ENCODE data around the gene KAT2B.

The KAT2B gene

DNA sequence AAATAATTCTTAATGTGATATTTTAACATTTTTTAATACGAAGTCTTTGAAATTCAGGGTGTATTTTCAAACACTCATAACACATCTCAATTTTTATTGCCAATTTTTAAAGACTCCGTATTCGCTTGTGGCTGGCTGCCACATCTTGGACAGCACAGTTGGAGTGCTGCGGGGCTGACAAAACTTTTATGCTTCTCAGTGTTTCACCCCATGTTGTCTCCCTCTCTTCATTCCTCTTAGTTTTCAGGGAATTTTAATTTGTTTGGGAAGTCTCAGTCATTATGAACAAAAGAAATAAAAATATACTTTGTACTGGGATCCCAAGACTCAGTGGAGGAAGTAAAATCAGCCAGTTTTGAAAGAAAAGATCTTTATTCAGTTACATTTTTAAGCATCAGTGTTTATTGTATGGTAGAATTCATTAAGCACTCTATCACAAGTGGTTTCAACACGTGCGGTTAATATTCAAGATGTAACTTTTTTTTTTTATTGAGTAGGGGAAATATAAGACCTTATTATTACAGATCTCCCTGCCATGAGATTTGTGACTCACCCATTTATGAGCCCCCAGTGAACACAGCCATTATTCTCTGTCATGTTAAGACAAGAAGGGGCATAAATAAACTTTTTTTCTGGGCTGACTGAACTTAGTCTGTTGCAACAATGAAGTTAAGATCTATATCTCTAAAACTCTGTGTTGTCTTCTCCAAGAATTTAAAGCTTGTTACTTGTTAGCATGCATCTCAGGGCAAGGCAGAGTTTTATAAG, 26.8 kb downstream of the KAT2B start:
- no peak for DNase-seq (ENCODE audit: low read depth)

DNA sequence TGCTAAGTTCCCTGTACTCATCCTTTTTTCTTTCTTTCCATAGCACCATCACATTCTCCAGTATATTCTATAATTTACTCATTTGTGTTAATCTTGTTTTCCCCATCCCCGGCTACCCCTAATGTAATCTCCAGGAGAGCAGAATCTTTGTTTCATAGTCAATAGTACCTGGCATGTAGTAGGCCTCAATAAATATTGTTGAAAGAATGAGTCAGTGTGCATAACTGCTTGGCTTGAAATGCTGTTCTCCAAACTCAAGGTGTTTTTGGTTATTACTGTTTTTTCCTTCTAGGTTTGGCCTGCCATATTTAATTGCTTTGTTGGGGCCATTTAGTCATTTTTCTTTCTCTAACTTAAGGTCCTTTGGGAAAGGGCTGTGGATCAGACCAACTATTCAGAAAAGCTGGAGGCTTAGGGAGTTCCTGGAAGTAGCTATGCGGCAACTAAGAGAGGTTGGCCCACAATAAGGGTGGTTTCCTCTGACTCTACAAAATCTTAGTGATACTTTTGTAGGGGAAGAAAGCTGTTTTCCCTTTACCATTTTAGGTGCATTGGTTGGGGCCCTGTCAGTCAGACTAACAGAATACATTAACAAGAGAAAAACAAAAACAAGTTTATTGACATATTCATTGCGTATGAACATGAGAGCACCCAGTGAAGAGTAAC, 28.4 kb downstream of the KAT2B start:
- DNase-seq (ENCODE audit: low read depth), result no peak

DNA sequence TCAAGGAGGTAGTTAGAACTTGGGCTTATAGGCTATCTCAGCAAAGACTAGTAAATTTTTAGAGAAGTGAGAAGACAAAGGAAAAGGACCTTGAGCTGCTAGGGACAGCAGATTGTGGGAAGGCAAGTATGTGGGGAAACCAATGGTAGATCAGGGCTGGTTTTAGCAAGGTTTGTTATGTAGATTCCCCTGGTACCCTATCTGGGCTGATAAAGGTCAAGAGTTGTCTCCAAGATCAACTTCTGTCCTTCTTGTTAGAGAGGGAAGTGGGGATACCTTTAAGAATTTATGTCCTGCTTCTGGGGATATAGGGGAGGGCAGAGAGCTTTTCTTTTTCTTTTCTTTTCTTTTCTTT, 28.9 kb downstream of the KAT2B start:
- no peak for DNase-seq (ENCODE audit: low read depth)

DNA sequence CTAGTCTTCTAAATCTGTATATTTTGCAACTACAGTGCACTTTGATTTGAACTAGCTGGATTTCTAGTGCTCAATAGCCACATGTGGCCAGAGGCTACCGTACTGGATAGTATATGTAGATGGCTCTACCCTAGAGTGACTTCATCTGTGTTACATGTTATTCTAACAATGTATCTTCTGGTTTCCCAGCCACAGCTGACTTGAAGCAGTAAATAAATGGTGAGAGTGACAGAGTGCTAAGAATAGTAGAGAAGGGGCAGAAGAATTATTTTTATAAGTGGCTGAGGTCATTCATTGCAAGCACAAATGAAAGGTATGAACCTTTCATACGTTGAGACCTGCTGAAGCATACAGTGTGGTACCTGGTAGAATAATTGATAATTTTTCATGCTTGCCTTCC, 30.9 kb downstream of the KAT2B start:
- no peak for DNase-seq (ENCODE audit: low read depth)

DNA sequence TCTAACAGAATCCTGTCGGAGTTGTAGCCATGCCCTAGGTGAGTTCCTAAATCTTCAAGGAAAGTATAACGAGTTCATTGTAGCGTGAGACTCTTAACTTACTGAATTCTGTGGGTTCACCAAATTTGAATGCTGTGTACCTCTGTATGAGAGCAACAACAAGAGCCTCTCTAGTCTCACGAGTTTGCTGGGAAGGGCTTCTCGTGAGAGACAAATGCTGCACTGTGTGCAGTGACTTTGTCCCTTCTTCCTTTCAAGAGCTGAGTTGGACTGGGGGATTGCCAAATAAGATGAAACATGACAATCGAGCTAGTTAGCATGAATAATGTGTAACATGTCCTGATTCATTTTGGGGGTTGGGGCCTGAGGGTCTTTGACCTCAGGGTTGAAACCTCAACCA, 32.2 kb downstream of the KAT2B start:
- no peak for DNase-seq (ENCODE audit: low read depth)

DNA sequence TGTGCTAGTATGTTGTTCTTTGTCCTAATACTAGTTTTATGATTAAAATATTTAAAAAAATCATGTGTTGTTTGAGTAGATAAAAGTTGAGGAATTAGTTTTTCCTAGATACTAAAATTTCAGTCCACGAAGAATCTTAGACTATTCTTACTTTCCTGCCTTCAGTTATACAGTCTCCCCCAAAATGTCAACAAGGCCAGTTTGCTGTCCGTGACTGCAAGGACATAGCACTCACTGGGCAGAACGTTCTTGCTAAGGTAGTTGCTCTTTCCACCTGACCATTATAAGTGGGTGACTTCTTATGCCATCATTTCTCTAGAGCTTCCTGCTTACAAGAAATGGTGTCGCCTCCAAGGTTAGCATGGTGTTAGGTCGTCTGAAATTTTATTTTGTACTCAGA, 32.8 kb downstream of the KAT2B start:
- DNase-seq (ENCODE audit: low read depth), result no peak

DNA sequence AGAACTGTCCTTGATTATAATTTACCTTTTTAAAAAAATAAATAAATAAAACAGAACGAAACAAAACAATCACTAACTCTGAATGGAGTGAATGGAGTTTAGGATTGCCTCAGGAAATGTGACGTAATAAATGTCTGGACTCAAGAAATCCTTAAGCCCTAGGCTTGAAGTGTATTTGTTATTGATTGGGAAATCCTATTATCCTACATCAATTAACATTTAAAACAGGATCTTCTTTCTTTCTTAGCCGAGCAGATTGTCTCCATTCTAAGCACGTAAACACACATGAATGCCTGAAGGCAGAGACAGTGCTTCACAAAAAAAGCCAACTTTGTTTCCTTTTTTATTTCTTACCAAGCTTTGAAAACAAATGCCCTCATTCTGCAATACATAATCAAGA, 33.4 kb downstream of the KAT2B start:
- DNase-seq (ENCODE audit: low read depth), result no peak

DNA sequence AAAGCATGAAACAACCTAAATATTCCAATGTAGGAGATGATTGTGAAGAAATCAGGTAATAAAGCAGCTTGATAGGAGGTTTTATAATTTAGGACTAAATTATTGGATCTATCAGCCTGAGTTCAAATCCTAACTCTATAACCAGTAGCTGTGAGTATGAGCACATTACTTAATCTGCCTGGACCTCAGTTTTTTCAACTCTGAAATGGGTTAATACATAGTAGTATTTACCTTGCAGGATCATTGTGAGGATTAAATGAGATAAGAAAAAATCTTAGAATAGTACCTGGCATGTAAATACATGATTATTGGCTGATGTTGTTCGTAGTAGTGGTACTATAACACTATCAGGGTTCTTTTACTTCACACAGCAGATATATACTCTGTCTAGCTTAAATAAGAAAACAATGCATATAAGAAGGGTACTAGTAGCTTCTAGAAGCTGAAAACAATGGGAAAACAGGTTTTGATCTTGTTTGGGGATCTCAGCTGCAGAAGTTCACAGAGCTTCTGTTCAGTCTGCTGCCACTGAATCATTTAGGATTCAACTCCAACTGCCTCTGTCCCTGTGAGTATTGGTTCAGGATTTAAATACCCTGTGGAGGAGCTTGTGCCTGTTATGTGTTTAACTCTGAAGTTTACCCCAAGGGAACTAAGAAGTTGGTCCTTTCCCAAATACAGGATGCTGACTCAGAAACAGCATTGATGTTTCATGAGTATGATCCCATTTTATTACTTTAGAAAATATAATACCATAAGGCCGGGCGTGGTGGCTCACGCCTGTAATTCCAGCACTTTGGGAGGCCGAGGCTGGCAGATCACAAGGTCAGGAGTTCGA, 34.2 kb downstream of the KAT2B start:
- no peak for DNase-seq (ENCODE audit: low read depth)

DNA sequence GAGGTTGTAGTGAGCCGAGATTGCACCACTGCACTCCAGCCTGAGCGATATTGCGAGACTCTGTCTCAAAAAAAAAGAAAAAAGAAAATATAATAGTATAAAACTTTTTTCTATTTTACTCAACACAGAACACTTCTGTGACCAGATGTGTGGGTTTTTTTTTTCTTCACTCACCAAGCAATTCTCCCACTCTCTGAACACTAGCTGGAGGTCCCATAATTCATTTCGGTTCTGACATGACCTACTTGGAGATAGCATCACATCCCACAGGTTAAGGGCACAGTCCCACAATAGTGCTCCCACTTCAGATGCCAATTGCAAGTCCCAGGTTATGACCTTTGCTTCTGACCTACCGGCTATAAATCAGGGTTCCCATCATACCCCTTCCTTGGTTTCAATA, 35.0 kb downstream of the KAT2B start:
- no peak for DNase-seq (ENCODE audit: low read depth)

DNA sequence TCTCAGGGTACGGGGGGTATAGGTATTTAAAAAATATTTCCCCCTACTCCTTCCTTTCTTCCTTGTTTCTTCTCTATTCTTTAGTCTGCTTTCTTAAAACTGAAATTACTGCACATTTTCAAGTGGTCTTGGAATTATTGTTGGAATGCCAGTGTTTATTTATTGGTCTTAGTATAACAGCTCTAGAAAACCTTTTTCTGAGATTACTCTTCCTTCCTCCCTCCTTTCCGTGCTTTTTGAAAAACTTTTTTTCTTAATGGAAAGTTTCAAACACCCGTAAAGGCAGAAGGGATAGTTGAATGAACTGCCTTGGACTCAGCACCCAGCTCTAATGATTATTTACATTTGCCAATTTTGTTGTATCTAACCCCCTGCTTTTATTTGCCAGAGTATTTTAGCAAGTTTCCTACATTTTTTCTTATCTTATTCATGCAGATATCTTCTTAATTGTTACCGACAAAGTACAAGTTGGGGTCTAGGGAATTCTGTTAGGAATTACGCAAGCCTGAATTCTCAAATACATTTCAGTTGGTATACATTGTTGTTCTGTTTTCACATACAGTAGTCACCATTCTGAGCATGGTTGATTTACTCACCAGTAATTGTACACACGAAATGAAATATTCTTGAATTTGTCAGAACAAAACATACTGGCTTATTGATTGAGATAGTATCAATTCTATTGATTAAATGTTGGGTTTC, 36.2 kb downstream of the KAT2B start:
- no peak for DNase-seq (ENCODE audit: low read depth)

DNA sequence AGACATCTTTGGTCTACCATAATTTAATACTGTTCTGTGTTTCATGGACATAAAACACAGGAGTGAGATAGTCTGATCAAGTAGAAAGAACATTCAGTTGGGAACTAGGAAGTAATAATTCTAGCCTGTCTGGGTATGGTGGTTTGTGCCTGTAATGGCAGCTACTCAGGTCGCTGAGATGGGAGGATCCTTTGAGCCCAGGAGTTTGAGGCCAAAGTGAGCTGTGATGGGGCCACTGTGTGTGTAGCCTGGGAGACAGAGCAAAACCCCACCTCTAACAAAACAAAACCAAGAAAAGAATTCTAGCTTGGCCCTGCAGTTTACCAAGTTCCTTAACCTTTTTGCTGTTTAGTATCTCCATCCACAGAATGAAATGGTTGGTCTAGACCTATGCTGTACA, 36.8 kb downstream of the KAT2B start:
- no peak for DNase-seq (ENCODE audit: low read depth)

DNA sequence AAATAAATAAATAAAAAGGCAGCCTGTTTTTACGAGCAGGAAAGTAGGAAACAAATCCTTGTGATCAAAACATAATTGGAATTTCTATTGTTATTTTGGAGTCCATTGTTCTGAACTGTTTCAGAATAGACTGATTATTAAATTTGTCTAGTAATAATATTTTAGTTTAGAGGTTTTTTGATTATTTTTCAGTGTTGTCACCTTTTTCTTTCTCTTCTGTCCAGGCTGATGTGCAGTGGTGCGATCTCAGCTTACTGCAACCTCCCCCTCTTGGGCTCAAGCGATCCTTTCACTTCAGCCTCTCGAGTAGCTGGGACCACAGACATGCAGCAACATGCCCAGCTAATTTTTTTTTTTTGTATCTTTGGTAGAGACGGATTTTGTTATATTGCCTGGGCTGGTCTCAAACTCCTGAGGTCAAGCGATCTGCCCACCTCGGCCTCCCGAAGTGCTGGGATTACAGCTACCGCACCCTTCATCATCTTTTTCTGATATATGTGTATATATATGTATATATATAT, 38.0 kb downstream of the KAT2B start:
- DNase-seq (ENCODE audit: low read depth), result no peak

DNA sequence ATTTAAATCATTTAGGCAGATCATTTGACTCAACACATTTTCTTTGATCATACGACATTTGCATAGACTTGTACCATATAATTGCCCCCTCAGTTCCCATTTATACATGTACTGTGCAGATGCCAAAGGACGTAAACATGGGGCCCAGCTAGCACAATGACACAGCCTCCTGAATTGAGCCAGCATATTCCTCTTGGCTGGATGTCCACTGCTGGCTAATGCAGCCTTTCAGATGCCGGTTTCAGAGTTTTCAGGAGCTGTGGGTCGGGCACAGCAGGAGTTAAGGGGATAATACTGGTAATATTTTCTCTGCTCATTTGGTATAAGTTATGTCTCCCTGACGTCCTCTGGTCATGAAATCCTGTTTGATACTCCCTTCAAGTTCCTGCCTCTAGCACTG, 39.4 kb downstream of the KAT2B start:
- no peak for DNase-seq (ENCODE audit: low read depth)

DNA sequence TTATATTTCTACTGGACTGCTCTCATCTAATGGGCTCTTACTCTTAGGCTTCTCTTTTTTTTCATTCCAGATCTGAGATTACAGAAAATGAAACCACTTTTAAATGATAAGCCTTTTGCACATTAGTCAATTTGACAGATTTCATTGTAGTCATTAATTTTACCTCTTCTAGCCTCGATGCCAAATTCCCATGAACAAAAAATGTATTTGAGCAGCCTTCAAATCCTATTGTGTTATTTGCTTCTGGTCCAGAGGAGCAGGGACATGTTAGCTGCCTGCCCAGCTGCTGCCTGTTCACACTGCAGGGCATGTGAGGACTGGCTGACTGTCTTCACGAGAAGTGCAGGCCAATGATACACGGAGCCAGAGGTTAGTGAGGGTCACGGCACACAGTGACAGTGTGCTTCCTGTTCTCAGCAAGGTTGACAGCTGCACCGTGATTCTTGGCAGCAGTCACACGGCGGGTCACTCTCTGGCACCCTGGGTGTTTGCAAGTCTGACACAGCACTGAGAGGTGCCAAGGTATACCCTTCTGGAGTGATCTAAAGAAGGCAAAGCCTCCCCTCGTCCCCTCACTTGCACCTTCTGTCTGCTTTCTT, 40.8 kb downstream of the KAT2B start:
- DNase-seq (ENCODE audit: low read depth), result no peak

DNA sequence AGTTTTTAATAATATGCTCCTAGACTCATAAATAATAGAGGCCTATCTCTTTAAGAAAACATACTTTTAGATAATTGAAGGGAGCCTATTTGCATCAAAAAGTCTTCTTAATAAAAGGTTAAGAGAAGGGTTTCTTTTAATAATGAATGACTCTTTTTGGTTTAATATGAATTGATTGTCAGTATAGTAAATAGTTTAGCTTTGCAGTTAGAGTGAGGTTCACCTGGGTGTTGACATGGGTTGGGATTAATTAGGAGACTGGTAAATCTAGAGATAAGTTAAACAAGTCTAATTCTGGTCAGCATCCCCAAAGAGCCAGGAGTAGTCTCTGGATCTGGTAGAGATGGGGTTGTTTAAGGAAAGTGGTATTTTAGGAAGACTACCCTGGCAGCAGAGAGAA, 43.0 kb downstream of the KAT2B start:
- no peak for DNase-seq (ENCODE audit: low read depth)

DNA sequence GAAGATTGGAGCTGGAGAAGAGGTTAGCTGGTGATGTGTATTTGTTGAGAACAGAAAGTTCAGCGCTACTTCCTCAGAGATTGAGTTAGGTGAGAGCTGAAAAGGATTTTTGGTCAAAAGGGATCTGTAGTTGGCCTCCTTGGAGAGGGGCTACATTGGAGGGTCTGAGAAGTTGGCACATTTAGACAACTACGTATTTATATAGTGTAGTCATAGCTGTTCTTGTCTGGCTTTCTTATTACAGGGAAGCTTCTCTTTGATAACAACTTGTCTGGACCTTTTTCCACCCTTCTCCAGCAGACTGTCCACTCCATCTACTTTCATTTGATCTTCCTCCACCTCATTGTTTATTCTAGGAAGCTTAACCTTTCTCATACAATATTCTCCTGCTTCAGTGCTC, 43.7 kb downstream of the KAT2B start:
- no peak for DNase-seq (ENCODE audit: low read depth)

DNA sequence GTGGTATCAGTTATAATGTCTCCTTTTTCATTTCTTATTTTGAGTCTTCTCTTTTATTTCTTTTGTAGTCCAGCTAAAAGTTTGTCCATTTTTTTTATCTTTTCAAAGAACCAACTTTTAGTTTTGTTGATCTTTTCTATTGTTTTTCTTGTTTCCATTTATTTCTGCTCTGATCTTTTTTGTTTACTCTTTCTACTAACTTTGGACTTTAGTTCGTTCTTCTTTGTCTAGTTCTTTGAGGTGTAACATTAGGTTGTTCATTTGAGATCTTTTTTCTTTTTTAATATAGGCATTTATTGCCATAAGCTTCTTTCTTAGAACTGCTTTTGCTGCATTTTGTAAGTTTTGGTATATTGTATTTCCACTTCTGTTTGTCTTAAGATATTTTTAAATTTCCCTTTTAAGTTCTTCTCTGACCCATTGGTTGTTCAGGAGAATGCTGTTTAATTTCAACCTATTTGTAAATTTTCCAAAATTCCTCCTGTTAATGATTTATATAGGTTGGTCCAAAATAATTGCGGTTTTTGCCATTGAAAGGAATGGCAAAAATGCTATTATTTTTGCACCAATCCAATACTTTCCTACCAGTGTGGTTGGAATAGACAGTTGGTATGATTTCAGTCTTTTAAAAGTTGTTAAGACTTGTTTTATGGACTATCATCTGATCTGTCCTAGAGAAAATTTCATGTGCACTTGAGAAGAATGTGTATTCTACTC, 51.2 kb downstream of the KAT2B start:
- DNase-seq (ENCODE audit: low read depth), result no peak

DNA sequence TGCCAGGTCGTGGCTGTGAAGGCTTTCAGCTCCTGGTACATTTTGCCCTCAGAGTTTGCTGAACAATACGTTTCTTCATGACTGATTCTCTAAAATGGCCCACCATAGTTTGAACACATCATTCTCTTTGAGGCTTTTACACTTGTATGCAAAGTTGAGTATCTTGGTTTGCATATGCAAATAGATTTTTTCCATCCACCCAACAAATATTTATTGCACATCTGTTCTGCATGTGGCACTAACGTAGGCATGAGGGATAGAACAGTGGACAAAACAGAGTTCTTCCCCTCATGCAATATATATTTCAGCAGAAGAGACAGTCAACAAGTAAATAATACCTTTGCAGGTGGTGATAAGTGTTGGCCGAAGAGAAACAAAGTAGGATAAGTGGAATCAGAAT, 55.2 kb downstream of the KAT2B start:
- DNase-seq (ENCODE audit: low read depth), result no peak

DNA sequence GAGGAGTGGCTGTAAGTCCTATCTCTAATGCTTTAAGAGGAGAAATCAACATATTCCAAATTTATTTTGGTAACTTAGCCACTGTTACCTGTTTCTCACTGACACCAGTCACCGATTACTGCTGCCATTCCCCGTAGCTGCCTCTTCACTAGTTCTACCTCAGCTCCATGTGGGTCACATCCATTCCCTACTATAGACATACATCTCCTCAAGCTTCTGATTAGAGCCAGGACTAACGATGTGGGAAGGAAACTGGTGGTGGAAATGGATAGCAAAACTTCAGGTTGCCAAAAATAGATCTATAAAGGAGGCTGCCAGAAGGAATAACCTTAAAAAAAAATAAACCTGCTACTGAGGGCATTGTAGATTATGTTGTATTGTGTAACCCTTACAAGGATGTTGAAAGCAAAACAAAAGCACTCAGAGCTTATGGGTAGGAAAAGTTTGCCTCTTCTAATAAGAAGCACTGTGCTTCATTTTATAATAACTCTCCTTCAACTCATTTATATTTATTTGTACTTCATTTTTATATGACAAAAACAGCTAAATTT, 56.0 kb downstream of the KAT2B start:
- DNase-seq (ENCODE audit: low read depth), result no peak

DNA sequence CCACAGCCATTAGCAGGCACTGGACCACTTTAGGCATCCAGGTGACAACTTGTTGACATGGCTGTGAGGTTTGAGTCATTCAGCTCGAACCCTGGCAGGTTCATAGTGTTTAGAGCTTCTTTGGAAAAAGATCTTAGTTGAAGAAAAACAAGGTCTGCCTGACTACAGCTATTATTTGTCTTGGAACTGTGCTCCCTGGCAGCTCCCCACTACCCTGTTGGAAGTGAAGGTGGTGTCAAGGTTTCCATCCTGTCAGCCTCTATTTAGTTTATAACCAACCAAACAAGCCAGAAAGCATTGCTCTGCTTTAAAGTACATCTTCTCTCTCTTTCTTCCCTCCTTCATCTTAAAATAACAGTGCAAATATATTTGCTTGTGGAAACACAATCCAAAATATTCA, 56.8 kb downstream of the KAT2B start:
- DNase-seq (ENCODE audit: low read depth), result no peak

DNA sequence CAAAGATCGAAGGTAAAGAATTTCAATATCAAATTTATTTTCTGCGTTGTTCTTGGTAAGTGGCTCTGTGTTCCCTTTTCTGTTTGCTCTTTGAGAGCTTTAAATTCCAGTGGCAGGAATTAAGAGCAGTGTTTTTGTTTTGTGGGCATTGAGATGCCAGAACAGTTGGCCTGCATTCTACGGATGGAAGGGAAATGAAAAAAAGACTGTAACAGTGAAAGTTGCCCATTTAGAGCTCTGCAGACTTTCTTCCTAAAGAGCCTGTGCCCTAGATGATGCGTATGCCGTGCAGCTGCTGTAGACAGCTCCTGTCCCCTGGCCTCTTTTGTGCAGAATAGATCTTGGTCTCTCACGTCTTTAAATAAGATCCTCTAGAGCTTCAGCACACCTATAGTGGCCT, 58.8 kb downstream of the KAT2B start:
- DNase-seq (ENCODE audit: low read depth), result no peak
